MM.1S (cell line): ENCODE measurements around the gene ITPR3.

ENCODE experiments used
- DNase-seq: peaks from one replicate; pipeline ENCODE4 v3.0.0-alpha.2; 2015
- H2AFZ ChIP-seq: fragments of 300-600 bp; sonication (generic); 2 replicates; pipeline ENCODE4 v1.6.0; 2016; ENCODE audit warnings: antibody characterized with exemption, low read length
- H3F3A ChIP-seq: fragments of 300-600 bp; sonication (generic); 2 replicates; pipeline ENCODE4 v1.6.1; 2016; ENCODE audit warnings: mild to moderate bottlenecking, antibody characterized with exemption, low read length, moderate library complexity, mixed read lengths; ENCODE audit not compliant: insufficient read depth
- H3K27ac ChIP-seq: fragments of 300-600 bp; sonication (generic); 2 replicates; pipeline ENCODE4 v1.5.1; 2016; ENCODE audit warnings: mild to moderate bottlenecking, low read length
- H3K27me3 ChIP-seq: fragments of 300-600 bp; sonication (generic); replicated peaks from 2 replicates; pipeline ENCODE4 v1.6.0; 2016; ENCODE audit warnings: low read length; ENCODE audit not compliant: insufficient read depth
- H3K36me3 ChIP-seq: fragments of 300-600 bp; sonication (generic); replicated peaks from 2 replicates; pipeline ENCODE4 v1.6.1; 2016; ENCODE audit warnings: mild to moderate bottlenecking, low read length, mixed read lengths; ENCODE audit not compliant: insufficient read depth
- H3K4me1 ChIP-seq: fragments of 300-600 bp; sonication (generic); 2 replicates; pipeline ENCODE4 v1.6.1; 2016; ENCODE audit warnings: low read length, mixed read lengths
- H3K4me2 ChIP-seq: fragments of 300-600 bp; sonication (generic); 2 replicates; pipeline ENCODE4 v1.6.0; 2016; ENCODE audit warnings: low read depth, low read length
- H3K4me3 ChIP-seq: fragments of 300-600 bp; sonication (generic); 2 replicates; pipeline ENCODE4 v1.5.1; 2016; ENCODE audit warnings: low read length, mixed read lengths
- H3K79me2 ChIP-seq: fragments of 300-600 bp; sonication (generic); 2 replicates; pipeline ENCODE4 v1.6.1; 2016; ENCODE audit warnings: mixed run types, low read length, mixed read lengths
- H3K9ac ChIP-seq: fragments of 300-600 bp; sonication (generic); 2 replicates; pipeline ENCODE4 v1.6.1; 2016; ENCODE audit warnings: low read length, mixed read lengths
- H3K9me2 ChIP-seq: fragments of 300-600 bp; sonication (generic); replicated peaks from 2 replicates; pipeline ENCODE4 v1.6.1; 2016; ENCODE audit warnings: mild to moderate bottlenecking, low read length, mixed read lengths; ENCODE audit not compliant: insufficient read depth
- H3K9me3 ChIP-seq: fragments of 300-600 bp; sonication (generic); replicated peaks from 2 replicates; pipeline ENCODE4 v1.6.1; 2016; ENCODE audit warnings: mild to moderate bottlenecking, low read length, mixed read lengths; ENCODE audit not compliant: insufficient read depth
- H4K20me1 ChIP-seq: fragments of 300-600 bp; sonication (generic); 2 replicates; pipeline ENCODE4 v1.6.1; 2016; ENCODE audit warnings: mild to moderate bottlenecking, low read length, moderate library complexity, mixed read lengths; ENCODE audit not compliant: insufficient read depth
- CTCF ChIP-seq: fragments of 300-600 bp; sonication (generic); IDR thresholded peaks from 2 replicates; pipeline ENCODE4 v1.5.1; 2016; ENCODE audit warnings: antibody characterized with exemption, low read length, mixed read lengths
- EZH2 ChIP-seq: fragments of 300-600 bp; sonication (generic); optimal IDR thresholded peaks from 2 replicates; pipeline ENCODE3; 2017; ENCODE audit warnings: low read depth, mild to moderate bottlenecking, antibody characterized with exemption, low read length, mixed read lengths
- EZH2phosphoT487 ChIP-seq: fragments of 300-600 bp; sonication (generic); IDR thresholded peaks from 2 replicates; pipeline ENCODE4 v1.6.1; 2018; ENCODE audit warnings: antibody characterized with exemption, low read length

The ITPR3 gene

GRCh38 chr6:33686225-33686924 is 65.3 kb downstream of the ITPR3 start:
- H3K4me2 ChIP-seq, result no peak overlapping the region
- H3K4me1 ChIP-seq, result no peaks in the 10 kb centered on the region
- no peak overlapping the region for H3K4me3 ChIP-seq
- H3F3A ChIP-seq, result no peaks in the 10 kb centered on the region
- H3K9me2 ChIP-seq, result no peaks in the 10 kb centered on the region
- H3K27ac ChIP-seq, result no peak overlapping the region
- no peaks in the 10 kb centered on the region for H3K79me2 ChIP-seq
- no peaks in the 10 kb centered on the region for H3K9me3 ChIP-seq
- no peak overlapping the region for H3K9ac ChIP-seq
- no peak for DNase-seq
- no peak for TF ChIP-seq EZH2
- TF ChIP-seq CTCF, result no peak
- no peak for TF ChIP-seq EZH2phosphoT487
- no peaks in the 10 kb centered on the region for H3K36me3 ChIP-seq
- no peaks in the 10 kb centered on the region for H4K20me1 ChIP-seq
- no peaks in the 10 kb centered on the region for H3K27me3 ChIP-seq
- no peak overlapping the region for H2AFZ ChIP-seq

- H3K27ac ChIP-seq, result no peak overlapping the region
- TF ChIP-seq EZH2 (no peak), EZH2phosphoT487 (no peak), CTCF (no peak)
- H2AFZ ChIP-seq, result no peak overlapping the region
- H3F3A ChIP-seq, result no peaks in the 10 kb centered on the region
- no peak overlapping the region for H3K4me3 ChIP-seq
- H3K4me2 ChIP-seq, result no peak overlapping the region
- H3K9ac ChIP-seq, result no peak overlapping the region
- no peaks in the 10 kb centered on the region for H3K36me3 ChIP-seq
- no peaks in the 10 kb centered on the region for H3K4me1 ChIP-seq
- H3K27me3 ChIP-seq, result no peaks in the 10 kb centered on the region
- no peaks in the 10 kb centered on the region for H4K20me1 ChIP-seq
- no peaks in the 10 kb centered on the region for H3K9me3 ChIP-seq
- no peaks in the 10 kb centered on the region for H3K9me2 ChIP-seq
- H3K79me2 ChIP-seq, result no peaks in the 10 kb centered on the region
- DNase-seq, result no peak
Measured at GRCh38 chr6:33686981-33687975, 66.2 kb downstream of the ITPR3 start.

GRCh38 chr6:33688006-33688405 is 66.9 kb downstream of the ITPR3 start:
- TF ChIP-seq CTCF (no peak), EZH2phosphoT487 (no peak), EZH2 (no peak)
- no peak overlapping the region for H3K27ac ChIP-seq
- H3K4me2 ChIP-seq, result no peak overlapping the region
- no peak overlapping the region for H3K9ac ChIP-seq
- no peaks in the 10 kb centered on the region for H3F3A ChIP-seq
- no peak overlapping the region for H3K4me3 ChIP-seq
- no peaks in the 10 kb centered on the region for H3K9me2 ChIP-seq
- DNase-seq, result no peak
- H3K9me3 ChIP-seq, result no peaks in the 10 kb centered on the region
- no peaks in the 10 kb centered on the region for H3K36me3 ChIP-seq
- no peaks in the 10 kb centered on the region for H3K27me3 ChIP-seq
- no peaks in the 10 kb centered on the region for H3K4me1 ChIP-seq
- no peak overlapping the region for H2AFZ ChIP-seq
- H3K79me2 ChIP-seq, result no peaks in the 10 kb centered on the region
- H4K20me1 ChIP-seq, result no peaks in the 10 kb centered on the region
